HepG2 (cell line): ENCODE data around the gene PHF23. TPM values are rescaled to one million over a fixed set of nuclear protein-coding genes. Genes with fewer than 3 reads are reported as not detected.
A peak's percentile ranks its signal among the peaks of the same experiment; 100 is the strongest.

Experiments used
- DNMT3B ChIP-seq: conservative IDR thresholded peaks from 2 replicates; pipeline ENCODE4 v1.6.1; 2016; ENCODE audit warnings: missing biosample characterization, control low read depth
- DR1 ChIP-seq: sonication (generic); formaldehyde crosslinking; IDR thresholded peaks from 2 replicates; pipeline ENCODE4 v1.8.0; 2021; ENCODE audit warnings: mild to moderate bottlenecking, missing genetic modification reagents, inconsistent platforms
- EP300 ChIP-seq, 3 experiments: sonication (generic) in 1 of 3; formaldehyde crosslinking in 1 of 3; IDR thresholded peaks; 2 replicates each; pipeline versions ENCODE4 v1.5.1 to v1.6.1; 2011 to 2020; ENCODE audit warnings: low read depth in 2 of 3, low read length in 2 of 3, borderline replicate concordance in 1 of 3, improper control_type of control experiment in 1 of 3, mild to moderate bottlenecking in 1 of 3, missing genetic modification reagents in 1 of 3, moderate library complexity in 1 of 3
- GRHL1 ChIP-seq: sonication (generic); formaldehyde crosslinking; conservative IDR thresholded peaks from 2 replicates; pipeline ENCODE4 v1.8.0; 2022; ENCODE audit warnings: missing genetic modification reagents
- HINFP ChIP-seq: sonication (generic); formaldehyde crosslinking; IDR thresholded peaks from 2 replicates; pipeline ENCODE4 v1.4.0; 2020; ENCODE audit warnings: low read depth, mild to moderate bottlenecking, missing genetic modification reagents
- HMGXB3 ChIP-seq: sonication (generic); formaldehyde crosslinking; IDR thresholded peaks from 2 replicates; pipeline ENCODE4 v1.4.0; 2020; ENCODE audit warnings: missing genetic modification reagents, borderline replicate concordance
- IRF9 ChIP-seq: sonication (generic); formaldehyde crosslinking; IDR thresholded peaks from 2 replicates; pipeline ENCODE4 v1.8.0; 2022; ENCODE audit warnings: missing genetic modification reagents, mild to moderate bottlenecking, borderline replicate concordance
- JUN ChIP-seq: sonication (generic); formaldehyde crosslinking; IDR thresholded peaks from 2 replicates; pipeline ENCODE4 v1.4.0; 2020; ENCODE audit warnings: mild to moderate bottlenecking, missing genetic modification reagents
- NFKBIZ ChIP-seq: IDR thresholded peaks from 2 replicates; pipeline ENCODE4 v1.6.1; 2018; ENCODE audit warnings: missing genetic modification reagents, missing compliant biosample characterization
- RFX1 ChIP-seq: fragments of 450-650 bp; IDR thresholded peaks from 2 replicates; pipeline ENCODE4 v1.6.1; 2017
- RXRB ChIP-seq: IDR thresholded peaks from 2 replicates; pipeline ENCODE4 v1.6.1; 2016; ENCODE audit warnings: borderline replicate concordance, missing genetic modification reagents, missing compliant biosample characterization
- SMC3 ChIP-seq: IDR thresholded peaks from 2 replicates; pipeline ENCODE4 v1.6.1; 2011; ENCODE audit warnings: low read length, improper control_type of control experiment
- TP53 ChIP-seq: sonication (generic); formaldehyde crosslinking; conservative IDR thresholded peaks from 2 replicates; pipeline ENCODE4 v1.4.0; 2020; ENCODE audit warnings: missing genetic modification reagents
- ZFY ChIP-seq: sonication (generic); formaldehyde crosslinking; IDR thresholded peaks from 2 replicates; pipeline ENCODE4 v1.4.0; 2020; ENCODE audit warnings: missing genetic modification reagents
- ZNF256 ChIP-seq: sonication (generic); formaldehyde crosslinking; conservative IDR thresholded peaks from 2 replicates; pipeline ENCODE4 v1.4.0; 2020; ENCODE audit warnings: missing genetic modification reagents
- ZNF276 ChIP-seq: sonication (generic); formaldehyde crosslinking; IDR thresholded peaks from 2 replicates; pipeline ENCODE4 v1.4.0; 2020; ENCODE audit warnings: mild to moderate bottlenecking, low read depth, missing genetic modification reagents
- ZNF543 ChIP-seq: sonication (generic); formaldehyde crosslinking; IDR thresholded peaks from 2 replicates; pipeline ENCODE4 v1.4.0; 2020; ENCODE audit warnings: mild to moderate bottlenecking, missing genetic modification reagents
- polyA plus RNA-seq, 8 experiments: library from polyadenylated mRNA; depleted of rRNA in 3 of 8; stranded (reverse) in 7 of 8; unstranded in 1 of 8; fragments of >200 nt; fragmentation: Illumina TruSeq in 4 of 8; extraction: Trizol in 4 of 8; gene quantifications; 2 replicates each; pipeline versions ENCODE4 v1.2.1 to v1.2.3, GENCODE V29; 2011 to 2016; ENCODE audit warnings: low read depth in 4 of 8, missing spikeins in 1 of 8, mixed read lengths in 1 of 8; ENCODE audit not compliant: insufficient read depth in 1 of 8
- total RNA-seq, 5 experiments: library from RNA; depleted of rRNA; stranded (reverse); fragments of >200 nt; fragmentation: Illumina TruSeq; extraction: Trizol; gene quantifications; 2 replicates each; pipeline ENCODE4 v1.2.3, GENCODE V29; 2016; ENCODE audit warnings: low read depth in 1 of 5

The PHF23 gene
- total and polyA plus RNA-seq, 2 of the 13 experiments (the other 11 are each of a cell fraction or from before 2014, with no cell fraction given): 27.6 to 33.2 TPM

GRCh38 chr17:7280519-7281073, 41.3 kb upstream of the PHF23 start (continued):
- no peak for TF ChIP-seq ZNF276 (CRISPR knock-in tag)
- TF ChIP-seq JUN: no peak
- TF ChIP-seq HMGXB3: no peak
- TF ChIP-seq ZFY (CRISPR knock-in tag): no peak; the same call in 1 of the 2 replicates
- no peak for TF ChIP-seq HINFP (CRISPR knock-in tag)
- no peak; the same call in 1 of the 2 replicates for TF ChIP-seq ZNF256 (CRISPR knock-in tag)
- TF ChIP-seq ZNF543 (CRISPR knock-in tag): 0 out of 2 replicates have a peak, but pooled peaks have one; percentile 61
- TF ChIP-seq TP53: no peak
- TF ChIP-seq RFX1: no peak
- no peak; the same call in 1 of the 2 replicates for TF ChIP-seq IRF9 (CRISPR knock-in tag)
- no peak for TF ChIP-seq DR1
- TF ChIP-seq NFKBIZ (CRISPR knock-in tag): no peak
- TF ChIP-seq SMC3: peak; percentile 90
- TF ChIP-seq GRHL1: no peak
- peak; percentile 67; the same call in 1 of the 2 replicates for TF ChIP-seq RXRB
- TF ChIP-seq EP300 (IDR thresholded peaks at IDR 0.05; ENCODE audit: low read depth in 2 of 2, low read length in 2 of 2): no peak
- TF ChIP-seq EP300 (CRISPR knock-in tag; IDR thresholded peaks at IDR 0.05; ENCODE audit: borderline replicate concordance): no peak
- TF ChIP-seq DNMT3B (CRISPR knock-in tag): peak; percentile 80; the same call in 1 of the 2 replicates
